Skeletal muscle tissue (tissue), 4 donors: ENCODE results near the gene VEGFB. TPM values are rescaled to one million over a fixed set of nuclear protein-coding genes. Genes with fewer than 3 reads are reported as not detected.

Experiments used
- H3K27ac ChIP-seq: one replicate; pipeline ENCODE4 v1.7.0; 2013; ENCODE audit warnings: mild to moderate bottlenecking, low read depth, low read length, inconsistent platforms
- H3K27me3 ChIP-seq, 3 donors: one replicate each; pipeline ENCODE4 v1.7.0; 2013; ENCODE audit warnings: low read length in 3 of 3; ENCODE audit not compliant: control insufficient read depth in 3 of 3, insufficient read depth in 3 of 3
- H3K36me3 ChIP-seq, 3 donors: one replicate each; pipeline ENCODE4 v1.7.0; 2013; ENCODE audit warnings: low read length in 3 of 3; ENCODE audit not compliant: control insufficient read depth in 3 of 3, insufficient read depth in 3 of 3
- H3K4me1 ChIP-seq, 3 donors: one replicate each; pipeline ENCODE4 v1.7.0; 2013; ENCODE audit warnings: low read length in 3 of 3, mild to moderate bottlenecking in 3 of 3; ENCODE audit not compliant: control insufficient read depth in 3 of 3, insufficient read depth in 3 of 3
- H3K4me3 ChIP-seq, 3 donors: one replicate each; pipeline ENCODE4 v1.7.0; 2013; ENCODE audit warnings: low read length in 3 of 3
- H3K9ac ChIP-seq, 3 donors: one replicate each; pipeline ENCODE4 v1.7.0; 2013; ENCODE audit warnings: low read length in 3 of 3, mild to moderate bottlenecking in 3 of 3, moderate library complexity in 2 of 3, low read depth in 1 of 3
- H3K9me3 ChIP-seq, 3 donors: one replicate each; pipeline ENCODE4 v1.7.0; 2013; ENCODE audit warnings: low read length in 3 of 3; ENCODE audit not compliant: control insufficient read depth in 3 of 3
- total RNA-seq: library from RNA; depleted of rRNA; stranded (reverse); fragments of >200 nt; gene quantifications from one replicate; pipeline ENCODE4 v1.2.3, GENCODE V29; 2014
- donor health status: Osteomylitis.

Gene VEGFB
- total RNA-seq, 1 donor from 2014 or later = 24.5 TPM

GRCh38 chr11:64276653-64277431 is 42.5 kb downstream of the VEGFB start:
- no peaks in the 10 kb centered on the region for H3K9me3 ChIP-seq
- peaks cover 17 to 29% (median 19%) of the 10 kb centered on the region in 3 donors for H3K36me3 ChIP-seq
- no peak overlapping the region for H3K4me3 ChIP-seq
- H3K4me1 ChIP-seq = peaks cover 4 to 8% (median 6%) of the 10 kb centered on the region in 3 donors
- no peak overlapping the region for H3K27ac ChIP-seq
- no peaks in the 10 kb centered on the region for H3K27me3 ChIP-seq
- peak overlapping the region in 1 of 3 donors; percentile 8 for H3K9ac ChIP-seq

GRCh38 chr11:64278576-64279190 is 44.3 kb downstream of the VEGFB start:
- Histone ChIP-seq H3K9ac (peak overlapping the region in 1 of 3 donors; percentile 33), H3K4me3 (no peak overlapping the region), H3K9me3 (no peaks in the 10 kb centered on the region), H3K27me3 (no peaks in the 10 kb centered on the region), H3K36me3 (peaks cover 22 to 24% (median 23%) of the 10 kb centered on the region in 3 donors), H3K27ac (no peak overlapping the region), H3K4me1 (peaks cover 7 to 10% (median 9%) of the 10 kb centered on the region in 3 donors)

- Histone ChIP-seq H3K27me3 (no peaks in the 10 kb centered on the region), H3K9ac (no peak overlapping the region), H3K9me3 (no peaks in the 10 kb centered on the region), H3K36me3 (peaks cover 13 to 16% (median 15%) of the 10 kb centered on the region in 3 donors), H3K27ac (no peak overlapping the region), H3K4me3 (no peak overlapping the region), H3K4me1 (peaks cover 27 to 31% (median 29%) of the 10 kb centered on the region in 3 donors)
Observed at GRCh38 chr11:64281957-64282770, 47.8 kb downstream of the VEGFB start.

- Histone ChIP-seq H3K4me3 (peak overlapping the region in 2 of 3 donors; percentile 35 to 79), H3K4me1 (peaks cover 27 to 35% (median 31%) of the 10 kb centered on the region in 3 donors), H3K9ac (peak overlapping the region; percentile 19 to 96 (median 57)), H3K36me3 (peaks cover 10 to 14% (median 13%) of the 10 kb centered on the region in 3 donors), H3K9me3 (no peaks in the 10 kb centered on the region), H3K27me3 (no peaks in the 10 kb centered on the region), H3K27ac (no peak overlapping the region)
Observed at GRCh38 chr11:64283092-64283491, 48.7 kb downstream of the VEGFB start.

- H3K27me3 ChIP-seq = no peaks in the 10 kb centered on the region
- H3K9me3 ChIP-seq = no peaks in the 10 kb centered on the region
- peak within 1 kb of the TSS; percentile 87 to 91 (median 91) for H3K4me3 ChIP-seq
- H3K9ac ChIP-seq = peak within 1 kb of the TSS; percentile 93 to 96 (median 96)
- H3K27ac ChIP-seq = peak within 1 kb of the TSS; percentile 87
- peaks cover under 1 to 6% (median 6%) of the 10 kb centered on the region in 3 donors for H3K36me3 ChIP-seq
- peaks cover 27 to 35% (median 31%) of the 10 kb centered on the region in 3 donors for H3K4me1 ChIP-seq
Observed at GRCh38 chr11:64284048-64284961, 49.9 kb downstream of the VEGFB start, which contains the start of gene BAD. TSS of gene BAD (minus strand) at chr11:64284665. CDS start at chr11:64284368, 297 bp downstream.

- Histone ChIP-seq H3K27ac (peak within 1 kb of the TSS; percentile 87), H3K4me3 (peak within 1 kb of the TSS; percentile 87 to 91 (median 91)), H3K9ac (peak within 1 kb of the TSS; percentile 93 to 96 (median 96)), H3K9me3 (no peaks in the 10 kb centered on the region), H3K27me3 (peaks cover 0 to 3% (median under 1%) of the 10 kb centered on the region in 3 donors), H3K36me3 (peaks cover 0 to 6% (median 6%) of the 10 kb centered on the region in 3 donors), H3K4me1 (peaks cover 27 to 35% (median 31%) of the 10 kb centered on the region in 3 donors)
Observed at GRCh38 chr11:64284962-64285884, 50.8 kb downstream of the VEGFB start, which contains the start of gene GPR137. TSS of gene GPR137 (plus strand) at chr11:64285848. CDS start at chr11:64286525, 677 bp downstream.

- H3K4me3 ChIP-seq = peak overlapping the region; percentile 67 to 87 (median 73)
- H3K4me1 ChIP-seq = peaks cover 27 to 35% (median 31%) of the 10 kb centered on the region in 3 donors
- H3K27ac ChIP-seq = no peak overlapping the region
- peaks cover 8 to 10% (median 9%) of the 10 kb centered on the region in 3 donors for H3K27me3 ChIP-seq
- no peaks in the 10 kb centered on the region for H3K9me3 ChIP-seq
- H3K9ac ChIP-seq = peak overlapping the region; percentile 72 to 78 (median 78)
- H3K36me3 ChIP-seq = peaks cover 0 to 6% (median 6%) of the 10 kb centered on the region in 3 donors
Observed at GRCh38 chr11:64285885-64286800, 51.8 kb downstream of the VEGFB start.
